GM13976 (cell line): ENCODE results near the gene NAALADL2.

Experiments
- DNase-seq: peaks from one replicate; pipeline ENCODE4 v3.0.0; 2012; ENCODE audit warnings: low spot score
- CTCF ChIP-seq: IDR thresholded peaks from 2 replicates; pipeline ENCODE4 v1.5.1; 2012; ENCODE audit warnings: borderline replicate concordance, mild to moderate bottlenecking; ENCODE audit not compliant: insufficient read depth; ENCODE audit errors: extremely low read depth, missing control alignments, control extremely low read depth
- in situ Hi-C: fragments of 300-500 bp; cut with MboI; formaldehyde crosslinking; loops from one replicate; pipeline ENCODE4 v1.12.0; 2022; ENCODE audit warnings: low sequenced_read_pairs, mixed read lengths, inconsistent platforms; ENCODE audit not compliant: unreplicated experiment

The NAALADL2 gene

GRCh38 chr3:175564363-175564762, 705.2 kb downstream of the NAALADL2 start:
- no peak for DNase-seq
- in situ Hi-C loops, result no loop called here
- no peak for TF ChIP-seq CTCF

DNA sequence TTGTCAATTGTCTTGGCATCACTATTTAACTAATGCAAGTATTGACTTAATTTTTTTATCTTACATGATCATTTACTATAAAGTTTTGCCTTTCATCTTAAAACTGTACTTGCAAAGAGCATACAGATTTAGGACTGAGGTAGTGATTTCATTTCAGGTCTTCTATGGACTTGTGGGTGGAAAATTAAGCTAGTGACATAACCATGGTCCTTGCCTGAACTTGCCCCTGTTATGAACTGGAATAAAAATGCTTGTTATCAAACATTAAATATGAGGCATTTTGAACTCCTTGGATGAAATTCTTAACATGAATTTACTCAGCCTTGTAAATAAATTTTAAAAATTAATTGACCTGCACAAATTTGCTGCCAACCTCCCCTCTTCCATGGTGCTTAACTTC, 712.0 kb downstream of the NAALADL2 start:
- no peak for TF ChIP-seq CTCF
- in situ Hi-C loops, result no loop called here
- DNase-seq, result no peak

- no peak for TF ChIP-seq CTCF
- DNase-seq, result no peak
- in situ Hi-C loops, result no loop called here
Observed at GRCh38 chr3:175573226-175573625, 714.1 kb downstream of the NAALADL2 start.

GRCh38 chr3:175580318-175580717, 721.2 kb downstream of the NAALADL2 start:
- in situ Hi-C loops, result no loop called here
- no peak for DNase-seq
- TF ChIP-seq CTCF, result no peak

DNA sequence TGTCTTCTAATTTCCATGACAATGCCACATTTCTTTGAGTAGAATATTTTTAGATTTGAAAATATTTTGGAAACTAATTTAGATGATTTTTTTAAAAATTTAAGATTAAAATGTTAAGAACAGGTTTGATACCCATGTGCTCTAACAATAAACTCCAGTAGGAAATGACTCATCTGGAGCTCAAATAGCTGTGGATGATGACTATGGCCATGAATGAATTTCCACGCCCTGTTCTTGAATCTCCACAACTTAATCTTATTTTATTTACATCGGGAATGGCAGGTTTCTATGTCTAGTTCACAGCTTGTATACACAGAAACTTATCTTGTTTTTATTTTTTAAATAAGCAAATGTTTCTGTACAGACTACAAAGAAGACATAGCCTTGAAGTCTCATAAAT, 726.8 kb downstream of the NAALADL2 start:
- in situ Hi-C loops, result no loop called here
- DNase-seq, result no peak
- no peak for TF ChIP-seq CTCF

DNA sequence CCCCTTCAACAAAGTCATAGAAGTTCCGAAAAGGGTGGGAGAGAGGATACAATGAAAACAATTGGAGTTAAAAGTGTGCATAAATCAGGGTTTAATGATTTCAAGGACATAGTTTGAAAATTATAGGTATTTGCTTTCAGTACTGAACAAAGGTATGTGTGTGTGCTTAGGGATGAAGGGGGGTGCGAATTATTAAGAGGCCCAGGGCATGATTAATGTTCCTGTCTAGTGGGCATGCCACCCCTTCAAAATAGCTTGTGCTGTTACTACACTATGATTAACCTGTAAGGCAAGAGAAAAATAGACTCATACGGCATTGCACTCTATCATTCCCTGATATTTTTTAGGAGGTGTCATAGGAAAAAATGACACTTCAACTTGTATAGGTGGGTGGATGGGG, 731.6 kb downstream of the NAALADL2 start:
- no peak for DNase-seq
- no peak for TF ChIP-seq CTCF
- in situ Hi-C loops, result no loop called here

DNA sequence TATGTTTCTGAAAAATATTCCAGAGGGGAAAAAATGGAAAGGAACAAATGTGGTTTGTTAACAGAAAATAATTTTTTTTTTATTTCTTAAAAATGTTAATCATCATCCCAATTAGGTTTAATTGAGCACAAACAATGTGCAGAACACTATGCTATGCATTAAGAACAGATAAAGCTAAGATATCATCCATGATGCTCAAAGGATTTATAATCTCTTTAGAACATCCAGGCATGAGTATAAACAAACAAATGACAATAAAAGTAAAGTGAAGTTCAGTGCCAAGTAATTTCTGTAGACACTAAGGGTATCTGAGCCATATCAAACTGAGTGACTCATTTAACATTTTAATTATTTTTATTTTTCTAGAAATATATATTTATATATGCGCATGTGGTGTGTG, 732.2 kb downstream of the NAALADL2 start:
- DNase-seq, result no peak
- no peak for TF ChIP-seq CTCF
- in situ Hi-C loops, result no loop called here
